H1 (cell line): ENCODE measurements around the gene SCOC. TPM values are rescaled to one million over a fixed set of nuclear protein-coding genes. Genes with fewer than 3 reads are reported as not detected.

ENCODE experiments used
- CTCF ChIA-PET: fragments of 300-600 bp; sonication (Branson Sonifier 250); formaldehyde crosslinking; loops from one replicate; lab custom pipeline; 2021; ENCODE audit not compliant: partially characterized antibody; lab: Charles Lee
- POLR2A ChIA-PET: fragments of 300-600 bp; sonication (Branson Sonifier 250); formaldehyde crosslinking; loops from one replicate; lab custom pipeline; 2021; ENCODE audit warnings: inconsistent platforms; ENCODE audit not compliant: partially characterized antibody; lab: Charles Lee
- DNase-seq, 2 experiments: peaks; one replicate each; pipeline versions ENCODE4 v3.0.0 to v3.0.0-alpha.2; 2010 to 2022; ENCODE audit warnings: low spot score in 2 of 2, low read depth in 1 of 2, mixed read lengths in 1 of 2
- FAIRE-seq: peaks from 2 replicates; lab custom pipeline; 2011; peaks lifted over from hg19 to GRCh38; lab: Jason Lieb, UNC
- H2AFZ ChIP-seq: 2 replicates; pipeline ENCODE4 v1.8.1; 2012; ENCODE audit warnings: low read length, inconsistent platforms
- H2AK5ac ChIP-seq: 2 replicates; pipeline ENCODE4 v1.6.1; 2013; ENCODE audit warnings: low read depth, low read length
- H2BK120ac ChIP-seq: replicated peaks from 2 replicates; pipeline ENCODE3; 2013; ENCODE audit warnings: low read depth, low read length, inconsistent platforms
- H2BK12ac ChIP-seq: 2 replicates; pipeline ENCODE4 v1.6.1; 2013; ENCODE audit warnings: low read depth, low read length
- H2BK15ac ChIP-seq: 2 replicates; pipeline ENCODE4 v1.6.1; 2013; ENCODE audit warnings: low read length
- H2BK20ac ChIP-seq: 2 replicates; pipeline ENCODE4 v1.6.1; 2013; ENCODE audit warnings: low read length
- H2BK5ac ChIP-seq: 2 replicates; pipeline ENCODE4 v1.6.1; 2013; ENCODE audit warnings: low read depth, low read length
- H3K14ac ChIP-seq: 2 replicates; pipeline ENCODE4 v1.6.1; 2013; ENCODE audit warnings: inconsistent platforms; ENCODE audit not compliant: insufficient read length
- H3K18ac ChIP-seq: 2 replicates; pipeline ENCODE4 v1.6.1; 2013; ENCODE audit warnings: low read length; ENCODE audit errors: extremely low read depth
- H3K23ac ChIP-seq: 2 replicates; pipeline ENCODE4 v1.6.1; 2013; ENCODE audit warnings: inconsistent platforms; ENCODE audit not compliant: insufficient read length
- H3K23me2 ChIP-seq: 2 replicates; pipeline ENCODE4 v1.6.1; 2013; ENCODE audit warnings: low read depth, low read length
- H3K27ac ChIP-seq: 2 replicates; pipeline ENCODE4 v1.6.1; 2011; ENCODE audit warnings: low read depth, low read length, inconsistent platforms
- H3K27me3 ChIP-seq, 4 experiments: replicated peaks in 1 of 4; 1 replicate in 1 of 4; 2 replicates in 3 of 4; pipeline versions ENCODE4 v1.6.1 to v1.8.1; 2011 to 2013; ENCODE audit warnings: low read length in 3 of 4, mild to moderate bottlenecking in 3 of 4, inconsistent platforms in 2 of 4, mixed read lengths in 2 of 4, moderate library complexity in 1 of 4; ENCODE audit not compliant: control insufficient read depth in 3 of 4, insufficient read depth in 3 of 4; ENCODE audit errors: extremely low read depth in 1 of 4
- H3K36me3 ChIP-seq, 4 experiments: 2 replicates each; pipeline versions ENCODE4 v1.6.1 to v1.8.1; 2011 to 2013; ENCODE audit warnings: mild to moderate bottlenecking in 4 of 4, low read length in 3 of 4, moderate library complexity in 2 of 4, control low read depth in 1 of 4, inconsistent platforms in 1 of 4; ENCODE audit not compliant: insufficient read depth in 4 of 4, control insufficient read depth in 2 of 4
- H3K4ac ChIP-seq: replicated peaks from 2 replicates; pipeline ENCODE3; 2013; ENCODE audit warnings: low read length, low read depth, mixed read lengths, inconsistent platforms; ENCODE audit not compliant: insufficient read length
- H3K4me1 ChIP-seq, 4 experiments: replicated peaks in 1 of 4; 1 replicate in 1 of 4; 2 replicates in 3 of 4; pipeline versions ENCODE4 v1.6.1 to v1.8.1; 2011 to 2013; ENCODE audit warnings: low read length in 3 of 4, inconsistent platforms in 2 of 4, mixed read lengths in 1 of 4; ENCODE audit not compliant: insufficient read depth in 4 of 4, control insufficient read depth in 3 of 4
- H3K4me2 ChIP-seq, 2 experiments: 2 replicates each; pipeline versions ENCODE4 v1.6.1 to v1.8.1; 2011 to 2013; ENCODE audit warnings: low read depth in 2 of 2, low read length in 2 of 2, control low read depth in 1 of 2, inconsistent platforms in 1 of 2, mild to moderate bottlenecking in 1 of 2; ENCODE audit not compliant: insufficient read depth in 1 of 2
- H3K4me3 ChIP-seq, 4 experiments: fragments of 200-600, 300-600 bp in 1 of 4; sonication (generic), shearing (Covaris generic), sonication (Bioruptor Twin) in 1 of 4; 2 replicates each; pipeline versions ENCODE4 v1.5.1 to v1.8.1; 2011 to 2016; ENCODE audit warnings: low read length in 4 of 4, low read depth in 3 of 4, control low read depth in 2 of 4, inconsistent platforms in 2 of 4, mild to moderate bottlenecking in 2 of 4, mixed read lengths in 1 of 4, moderate library complexity in 1 of 4; ENCODE audit not compliant: insufficient read depth in 2 of 4; ENCODE audit errors: extremely low read depth in 1 of 4
- H3K56ac ChIP-seq: replicated peaks from 2 replicates; pipeline ENCODE3; 2013; ENCODE audit warnings: low read depth, mild to moderate bottlenecking, mixed read lengths, low read length, inconsistent platforms; ENCODE audit not compliant: insufficient read length
- H3K79me1 ChIP-seq: 2 replicates; pipeline ENCODE4 v1.6.1; 2013; ENCODE audit warnings: low read depth, low read length, control low read depth
- H3K79me2 ChIP-seq, 2 experiments: 2 replicates each; pipeline versions ENCODE4 v1.6.1 to v1.8.1; 2012 to 2013; ENCODE audit warnings: low read length in 2 of 2, mild to moderate bottlenecking in 2 of 2, inconsistent platforms in 1 of 2; ENCODE audit not compliant: insufficient read depth in 2 of 2, control insufficient read depth in 1 of 2
- H3K9ac ChIP-seq, 4 experiments: replicated peaks in 1 of 4; 1 replicate in 1 of 4; 2 replicates in 3 of 4; pipeline versions ENCODE4 v1.6.1 to v1.8.1; 2011 to 2013; ENCODE audit warnings: low read depth in 3 of 4, low read length in 3 of 4, control low read depth in 2 of 4, mild to moderate bottlenecking in 2 of 4, moderate library complexity in 2 of 4, inconsistent platforms in 1 of 4; ENCODE audit errors: extremely low read depth in 1 of 4
- H3K9me3 ChIP-seq, 2 experiments: 2 replicates each; pipeline versions ENCODE4 v1.6.1 to v1.8.1; 2012 to 2013; ENCODE audit warnings: mild to moderate bottlenecking in 2 of 2, moderate library complexity in 2 of 2, control low read depth in 1 of 2, inconsistent platforms in 1 of 2, low read depth in 1 of 2, low read length in 1 of 2, mixed read lengths in 1 of 2; ENCODE audit not compliant: insufficient read depth in 2 of 2
- H4K20me1 ChIP-seq, 2 experiments: replicated peaks in 1 of 2; 2 replicates each; pipeline versions ENCODE3 to v1.8.1; 2011 to 2013; ENCODE audit warnings: inconsistent platforms in 2 of 2, low read length in 2 of 2, mild to moderate bottlenecking in 1 of 2; ENCODE audit not compliant: insufficient read depth in 2 of 2, control insufficient read depth in 1 of 2
- H4K5ac ChIP-seq: 2 replicates; pipeline ENCODE4 v1.6.1; 2013; ENCODE audit warnings: low read length, low read depth, mixed read lengths, inconsistent platforms; ENCODE audit not compliant: insufficient read length
- H4K8ac ChIP-seq: 2 replicates; pipeline ENCODE4 v1.8.0; 2013; ENCODE audit warnings: mild to moderate bottlenecking, moderate library complexity, low read length, inconsistent platforms; ENCODE audit not compliant: insufficient read depth; ENCODE audit errors: extremely low read depth
- H4K91ac ChIP-seq: replicated peaks from 2 replicates; pipeline ENCODE3; 2013; ENCODE audit warnings: low read length, mixed read lengths, inconsistent platforms; ENCODE audit not compliant: insufficient read length
- WGBS, 2 experiments: shearing (Covaris generic) in 1 of 2; methylation state at CpG; one replicate each; pipeline versions ENCODE4 v1.1.6 to v1.1.7; 2013 to 2015; ENCODE audit warnings: low lambda C conversion rate in 2 of 2, mixed read lengths in 2 of 2, inconsistent platforms in 1 of 2, low coverage in 1 of 2, missing lambda C conversion rate in 1 of 2; ENCODE audit not compliant: insufficient replicate concordance in 2 of 2, insufficient coverage in 1 of 2, insufficient read length in 1 of 2; ENCODE audit errors: extremely low coverage in 1 of 2, missing lambda C conversion rate in 1 of 2; 5-methylcytosine and 5-hydroxymethylcytosine counted together
- polyA plus RNA-seq, 7 experiments: library from polyadenylated mRNA; depleted of rRNA in 3 of 7; stranded (reverse) in 5 of 7; unstranded in 2 of 7; fragments of >200 nt in 5 of 7; fragments of 200-250 nt in 2 of 7; gene quantifications; 1 replicate in 5 of 7; 2 replicates in 1 of 7; 4 replicates in 1 of 7; pipeline versions ENCODE4 v1.2.1 to v1.2.3, GENCODE V29; 2011 to 2013; ENCODE audit warnings: missing spikeins in 2 of 7, mixed read lengths in 2 of 7
- total RNA-seq: library from RNA; stranded (reverse); fragmentation: NEBNext Ultra II Directional; extraction: Animal tissue kit (Norgen Biotek cat#: 25700); gene quantifications from 2 replicates; pipeline ENCODE4 v1.2.1, GENCODE V29; 2021

Gene SCOC
- total and polyA plus RNA-seq, 2 of the 8 experiments (the other 6 are each of a cell fraction or from before 2014, with no cell fraction given), result 12.1 to 33.4 TPM

GRCh38 chr4:140395668-140396067 is 22.2 kb downstream of the SCOC start:
- Histone ChIP-seq H3K23me2 (no peaks in the 10 kb centered on the region), H2BK15ac (no peak overlapping the region), H3K4me3 (no peak overlapping the region), H3K79me2 (no peaks in the 10 kb centered on the region), H3K56ac (no peak overlapping the region), H2BK12ac (no peak overlapping the region), H3K27ac (no peak overlapping the region), H3K9me3 (no peaks in the 10 kb centered on the region), H2AFZ (no peak overlapping the region), H3K18ac (no peak overlapping the region), H3K4me1 (no peaks in the 10 kb centered on the region), H3K79me1 (no peaks in the 10 kb centered on the region), H3K23ac (no peak overlapping the region), H2BK5ac (no peak overlapping the region), H2AK5ac (no peak overlapping the region), H3K14ac (no peak overlapping the region), H3K36me3 (no peaks in the 10 kb centered on the region), H4K20me1 (no peaks in the 10 kb centered on the region), H2BK120ac (no peak overlapping the region), H3K4me2 (no peak overlapping the region), H2BK20ac (no peak overlapping the region), H3K9ac (no peak overlapping the region), H3K4ac (no peak overlapping the region), H3K27me3 (peaks cover 0 to 2% (median 0%) of the 10 kb centered on the region in 4 experiments; a peak in 1 of 7 replicates), H4K8ac (no peak overlapping the region), H4K91ac (no peak overlapping the region), H4K5ac (no peak overlapping the region)
- CTCF ChIA-PET, result interaction anchor here (0.8 kb wide), 1 partner anchor 241 kb away, joined by 3 read pairs; no protein-coding TSS in a partner anchor
- FAIRE-seq (no peak), DNase-seq (no peak)
- WGBS, 2 experiments, result 65% methylated on average over 5 of the region's 5 CpGs; no CpG with 5 or more reads in 1 of the 2 experiments
- POLR2A ChIA-PET, result no interaction called here
